ENCODE data around the gene SLC1A7. TPM values are rescaled to one million over a fixed set of nuclear protein-coding genes. Genes with fewer than 3 reads are reported as not detected.

Gene SLC1A7
- total and polyA plus RNA-seq, 7 donors, result 0.04 to 6.2 (median 0.36) TPM

DNA sequence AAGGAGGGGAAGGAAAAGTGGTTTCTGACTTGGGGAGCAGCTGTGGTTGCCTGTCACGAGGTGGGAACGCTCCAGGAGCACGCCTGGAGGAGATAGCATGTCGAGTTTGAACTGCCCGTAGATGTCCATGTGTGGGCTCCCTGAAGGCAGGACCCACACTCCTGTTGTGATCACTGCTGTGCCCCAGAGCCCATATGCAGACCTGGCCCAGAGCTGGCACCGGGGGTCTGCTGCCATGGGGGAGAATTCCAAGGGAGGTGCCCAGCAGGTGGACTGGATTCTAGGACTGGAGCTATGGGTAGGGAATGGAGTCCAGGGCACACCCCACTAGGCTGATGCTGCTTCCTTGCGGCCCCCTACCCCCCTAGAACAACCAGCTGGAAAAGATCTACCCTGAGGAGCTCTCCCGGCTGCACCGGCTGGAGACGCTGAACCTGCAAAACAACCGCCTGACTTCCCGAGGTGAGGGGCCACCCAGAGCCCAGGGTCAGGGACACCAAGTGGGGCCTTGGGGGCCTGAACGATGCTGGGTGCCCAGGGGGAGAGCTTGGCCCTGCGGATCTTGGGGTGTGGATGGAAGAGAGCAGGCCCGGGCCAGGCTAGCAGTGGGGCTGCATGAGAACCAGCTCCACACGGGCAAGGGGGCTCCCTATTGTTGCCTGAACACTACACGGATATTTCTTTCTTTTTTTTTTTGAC is 71.1 kb downstream of the SLC1A7 start:
- WGBS, 3 donors, result 82 to 85% (median 83%) methylated on average over 17 of the region's 17 CpGs
- TF ChIP-seq, protein P1, sequence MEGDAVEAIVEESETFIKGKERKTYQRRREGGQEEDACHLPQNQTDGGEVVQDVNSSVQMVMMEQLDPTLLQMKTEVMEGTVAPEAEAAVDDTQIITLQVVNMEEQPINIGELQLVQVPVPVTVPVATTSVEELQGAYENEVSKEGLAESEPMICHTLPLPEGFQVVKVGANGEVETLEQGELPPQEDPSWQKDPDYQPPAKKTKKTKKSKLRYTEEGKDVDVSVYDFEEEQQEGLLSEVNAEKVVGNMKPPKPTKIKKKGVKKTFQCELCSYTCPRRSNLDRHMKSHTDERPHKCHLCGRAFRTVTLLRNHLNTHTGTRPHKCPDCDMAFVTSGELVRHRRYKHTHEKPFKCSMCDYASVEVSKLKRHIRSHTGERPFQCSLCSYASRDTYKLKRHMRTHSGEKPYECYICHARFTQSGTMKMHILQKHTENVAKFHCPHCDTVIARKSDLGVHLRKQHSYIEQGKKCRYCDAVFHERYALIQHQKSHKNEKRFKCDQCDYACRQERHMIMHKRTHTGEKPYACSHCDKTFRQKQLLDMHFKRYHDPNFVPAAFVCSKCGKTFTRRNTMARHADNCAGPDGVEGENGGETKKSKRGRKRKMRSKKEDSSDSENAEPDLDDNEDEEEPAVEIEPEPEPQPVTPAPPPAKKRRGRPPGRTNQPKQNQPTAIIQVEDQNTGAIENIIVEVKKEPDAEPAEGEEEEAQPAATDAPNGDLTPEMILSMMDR (IDR thresholded peaks at IDR 0.05), result no peak
- ATAC-seq, result no peak
- Histone ChIP-seq H3K9me3 (no peaks in the 10 kb centered on the region), H3K36me3 (ENCODE audit: insufficient read depth in 1 of 2, low read depth in 1 of 2) (no peaks in the 10 kb centered on the region), H3K27ac (no peak overlapping the region), H3K4me3 (no peak overlapping the region), H3K4me1 (no peaks in the 10 kb centered on the region), H3K27me3 (ENCODE audit: insufficient read depth in 3 of 3, low read length in 2 of 3) (no peaks in the 10 kb centered on the region)
- peak in 1 of 2 donors; percentile 46 for DNase-seq
- intact Hi-C loops (cut with DNase I), result no loop called here

DNA sequence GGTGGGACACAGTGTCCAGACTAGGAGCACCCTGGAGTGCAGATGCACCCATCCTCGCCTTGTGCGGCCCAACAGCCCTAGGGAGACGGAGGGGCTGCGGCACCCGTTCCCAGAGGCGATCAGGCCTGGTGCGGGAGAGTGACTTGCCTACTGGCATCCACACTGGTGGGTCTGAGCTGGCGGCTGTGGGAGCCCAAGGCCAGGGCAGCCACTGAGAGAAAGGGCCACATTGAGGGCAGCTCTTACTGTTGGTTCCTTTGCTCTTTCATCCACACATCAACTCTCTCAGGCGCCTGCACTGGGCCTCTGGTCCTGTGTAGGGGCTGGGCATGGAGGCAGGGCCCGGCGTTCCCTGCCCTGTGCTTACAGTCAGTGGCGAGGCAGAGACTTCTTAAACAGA is 71.8 kb downstream of the SLC1A7 start:
- Histone ChIP-seq H3K4me3 (no peak overlapping the region), H3K27ac (no peak overlapping the region), H3K27me3 (ENCODE audit: insufficient read depth in 3 of 3, low read length in 2 of 3) (no peaks in the 10 kb centered on the region), H3K36me3 (ENCODE audit: insufficient read depth in 1 of 2, low read depth in 1 of 2) (no peaks in the 10 kb centered on the region), H3K9me3 (no peaks in the 10 kb centered on the region), H3K4me1 (no peaks in the 10 kb centered on the region)
- ATAC-seq, result no peak
- DNase-seq, result peak in 1 of 2 donors; percentile 26
- TF ChIP-seq, protein P1 (IDR thresholded peaks at IDR 0.05), result no peak
- intact Hi-C loops (cut with DNase I), result no loop called here
- 97 to 98% (median 97%) methylated on average over 12 of the region's 12 CpGs for WGBS, 3 donors

DNA sequence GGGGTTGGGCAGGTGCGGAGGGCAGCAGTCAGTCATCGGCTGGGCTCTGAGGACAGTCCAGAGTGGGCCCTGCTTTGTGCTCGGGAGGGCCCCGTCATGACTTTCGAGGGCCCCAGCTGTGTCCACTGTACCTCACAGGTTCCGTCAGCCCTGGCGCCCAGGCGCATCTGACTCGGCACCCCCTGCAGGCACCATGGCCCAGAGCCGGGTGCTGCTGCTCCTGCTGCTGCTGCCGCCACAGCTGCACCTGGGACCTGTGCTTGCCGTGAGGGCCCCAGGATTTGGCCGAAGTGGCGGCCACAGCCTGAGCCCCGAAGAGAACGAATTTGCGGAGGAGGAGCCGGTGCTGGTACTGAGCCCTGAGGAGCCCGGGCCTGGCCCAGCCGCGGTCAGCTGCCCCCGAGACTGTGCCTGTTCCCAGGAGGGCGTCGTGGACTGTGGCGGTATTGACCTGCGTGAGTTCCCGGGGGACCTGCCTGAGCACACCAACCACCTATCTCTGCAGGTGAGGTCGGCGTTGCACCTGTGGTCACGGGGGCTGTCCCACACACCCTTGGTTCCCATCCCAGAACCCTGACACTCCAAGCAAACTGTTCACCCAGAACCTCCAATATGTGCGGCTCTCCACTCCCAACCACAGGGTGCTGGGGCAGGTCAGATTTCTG is 72.6 kb downstream of the SLC1A7 start:
- no peaks in the 10 kb centered on the region for H3K4me1 ChIP-seq
- no peak overlapping the region for H3K27ac ChIP-seq
- H3K27me3 ChIP-seq (ENCODE audit: insufficient read depth in 3 of 3, low read length in 2 of 3), result no peaks in the 10 kb centered on the region
- TF ChIP-seq, protein P1 (IDR thresholded peaks at IDR 0.05), result no peak
- intact Hi-C loops (cut with DNase I), result loop anchor here in 1 of 2 donors (5.0 kb wide), 1 partner anchor 172 kb away; no protein-coding TSS in a partner anchor
- DNase-seq, result peak in 1 of 2 donors; percentile 41
- H3K9me3 ChIP-seq, result no peaks in the 10 kb centered on the region
- H3K36me3 ChIP-seq (ENCODE audit: insufficient read depth in 1 of 2, low read depth in 1 of 2), result no peaks in the 10 kb centered on the region
- no peak for ATAC-seq
- H3K4me3 ChIP-seq, result no peak overlapping the region
- WGBS, 3 donors, result 90 to 94% (median 91%) methylated on average over 30 to 31 of the region's 31 CpGs

DNA sequence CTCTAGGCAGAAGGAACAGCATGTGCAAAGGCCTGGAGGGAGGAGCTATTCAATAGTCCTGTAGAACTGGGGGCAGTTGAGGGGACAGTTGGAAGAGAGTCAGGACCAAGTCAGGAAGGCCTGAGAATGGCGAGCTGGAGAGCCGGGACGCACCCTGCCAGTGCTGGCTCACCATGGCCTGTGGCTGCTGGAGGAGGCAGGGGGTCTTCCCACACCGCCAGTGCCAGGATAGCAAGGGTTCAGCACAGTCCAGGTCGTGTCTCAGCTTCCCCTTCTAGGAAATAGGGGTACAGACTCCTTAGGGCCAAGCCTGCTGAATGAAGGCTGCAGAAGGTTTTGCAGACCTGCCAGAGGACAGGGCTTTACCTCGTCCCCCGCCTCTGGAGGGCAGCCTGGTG is 73.2 kb downstream of the SLC1A7 start:
- WGBS, 3 donors, result 89 to 91% (median 90%) methylated on average over 7 of the region's 7 CpGs
- no peaks in the 10 kb centered on the region for H3K4me1 ChIP-seq
- H3K9me3 ChIP-seq, result no peaks in the 10 kb centered on the region
- no peak for DNase-seq
- no peak overlapping the region for H3K4me3 ChIP-seq
- no peak overlapping the region for H3K27ac ChIP-seq
- ATAC-seq, result no peak
- intact Hi-C loops (cut with DNase I), result loop anchor here in 1 of 2 donors (5.0 kb wide), 1 partner anchor 172 kb away; no protein-coding TSS in a partner anchor
- no peaks in the 10 kb centered on the region for H3K36me3 ChIP-seq (ENCODE audit: insufficient read depth in 1 of 2, low read depth in 1 of 2)
- TF ChIP-seq, protein P1 (IDR thresholded peaks at IDR 0.05), result no peak
- no peaks in the 10 kb centered on the region for H3K27me3 ChIP-seq (ENCODE audit: insufficient read depth in 3 of 3, low read length in 2 of 3)

All from psoas muscle (tissue), 8 donors.